HCT116 (cell line): ENCODE measurements around the gene MAST4. TPM values are rescaled to one million over a fixed set of nuclear protein-coding genes. Genes with fewer than 3 reads are reported as not detected.

Experiments used
- ATAC-seq: fragments of 200-7000 bp; cut with Tn5 transposase; 2 replicates; pipeline ENCODE4 v1.9.1; 2020; ENCODE audit warnings: mild to moderate bottlenecking, moderate library complexity
- BruUV-seq: library from RNA; stranded (reverse); fragments of 400-500 nt; replicated peaks from 2 replicates; lab custom pipeline; 2021; lab: Mats Ljungman, UMichigan
- CTCF ChIA-PET: fragments of 300-600 bp; sonication (Branson Sonifier 250); formaldehyde crosslinking; loops from one replicate; lab custom pipeline; 2021; ENCODE audit warnings: antibody characterized with exemption; lab: Charles Lee
- POLR2A ChIA-PET: fragments of 300-600, 350-600 bp; sonication (Branson Sonifier 250); formaldehyde crosslinking; loops from one replicate; lab custom pipeline; 2021; ENCODE audit warnings: antibody characterized with exemption; lab: Charles Lee
- RAD21 ChIA-PET, 2 experiments: fragments of 300-600 bp; sonication (Branson Sonifier 250); formaldehyde crosslinking; loops; one replicate each; lab custom pipeline; 2023; ENCODE audit warnings: low total read pairs in 2 of 2; ENCODE audit not compliant: uncharacterized antibody in 2 of 2, unreplicated experiment in 2 of 2, low non-redundant PET in 1 of 2; lab: Charles Lee
- DNase-seq: peaks from one replicate; pipeline ENCODE4 v3.0.0-alpha.2; 2010; ENCODE audit warnings: low read depth, low spot score
- H2AFZ ChIP-seq: fragments of 200-600 bp; shearing (Covaris generic), sonication (generic); 2 replicates; pipeline ENCODE4 v1.6.1; 2017; ENCODE audit warnings: low read depth, mixed run types, mixed read lengths, antibody characterized with exemption, low read length; ENCODE audit not compliant: poor library complexity, severe bottlenecking
- H3K27ac ChIP-seq: 2 replicates; pipeline ENCODE4 v1.5.1; 2012; ENCODE audit warnings: low read depth, low read length
- H3K27me3 ChIP-seq: fragments of 200-600 bp; sonication (generic); 2 replicates; pipeline ENCODE4 v1.6.1; 2016; ENCODE audit warnings: mixed run types, low read length, mixed read lengths; ENCODE audit not compliant: insufficient read depth
- H3K36me3 ChIP-seq, 2 experiments: fragments of 200-500 bp in 1 of 2; fragments of 200-600 bp in 1 of 2; sonication (Bioruptor generic) in 1 of 2; sonication (generic) in 1 of 2; 2 replicates each; pipeline versions ENCODE4 v1.5.1 to v1.6.1; 2014 to 2016; ENCODE audit warnings: low read length in 2 of 2, inconsistent platforms in 1 of 2, mixed read lengths in 1 of 2, mixed run types in 1 of 2; ENCODE audit not compliant: insufficient read depth in 2 of 2, control insufficient read depth in 1 of 2
- H3K4me1 ChIP-seq, 2 experiments: fragments of 200-600 bp in 1 of 2; sonication (generic) in 1 of 2; 2 replicates each; pipeline versions ENCODE4 v1.5.1 to v1.6.1; 2012 to 2017; ENCODE audit warnings: low read length in 2 of 2, inconsistent platforms in 1 of 2, mild to moderate bottlenecking in 1 of 2, mixed read lengths in 1 of 2, mixed run types in 1 of 2, moderate library complexity in 1 of 2; ENCODE audit not compliant: insufficient read depth in 2 of 2, control insufficient read depth in 1 of 2
- H3K4me2 ChIP-seq: fragments of 200-600 bp; sonication (generic); 2 replicates; pipeline ENCODE4 v1.6.1; 2017; ENCODE audit warnings: mixed run types, low read length, mixed read lengths
- H3K4me3 ChIP-seq, 2 experiments: fragments of 200-600 bp in 1 of 2; sonication (generic) in 1 of 2; replicated peaks in 1 of 2; 2 replicates each; pipeline ENCODE4 v1.5.1; 2011 to 2016; ENCODE audit warnings: low read length in 2 of 2, control low read depth in 1 of 2, low read depth in 1 of 2, mild to moderate bottlenecking in 1 of 2, mixed read lengths in 1 of 2, mixed run types in 1 of 2
- H3K79me2 ChIP-seq: fragments of 200-600 bp; sonication (generic); 2 replicates; pipeline ENCODE4 v1.6.1; 2017; ENCODE audit warnings: mild to moderate bottlenecking, mixed run types, low read length, moderate library complexity, mixed read lengths; ENCODE audit not compliant: insufficient read depth
- H3K9ac ChIP-seq: fragments of 200-600 bp; sonication (generic); 2 replicates; pipeline ENCODE4 v1.6.1; 2016; ENCODE audit warnings: low read length, mixed read lengths
- H3K9me2 ChIP-seq: fragments of 200-600 bp; sonication (generic), shearing (Covaris generic); 2 replicates; pipeline ENCODE4 v1.6.1; 2017; ENCODE audit warnings: mixed run types, mild to moderate bottlenecking, moderate library complexity; ENCODE audit not compliant: insufficient read depth
- H3K9me3 ChIP-seq, 2 experiments: fragments of 200-500 bp in 1 of 2; fragments of 200-600 bp in 1 of 2; sonication (Bioruptor generic) in 1 of 2; sonication (generic) in 1 of 2; 2 replicates each; pipeline ENCODE4 v1.6.1; 2014 to 2017; ENCODE audit warnings: low read length in 2 of 2, mixed read lengths in 2 of 2, inconsistent platforms in 1 of 2, low read depth in 1 of 2, mild to moderate bottlenecking in 1 of 2, mixed run types in 1 of 2, moderate library complexity in 1 of 2; ENCODE audit not compliant: control insufficient read depth in 1 of 2, insufficient read depth in 1 of 2
- H4K20me1 ChIP-seq: fragments of 200-600 bp; sonication (generic), shearing (Covaris generic); 2 replicates; pipeline ENCODE4 v1.6.1; 2017; ENCODE audit warnings: mixed run types, mild to moderate bottlenecking, moderate library complexity; ENCODE audit not compliant: insufficient read depth
- CEBPB ChIP-seq: IDR thresholded peaks from 2 replicates; pipeline ENCODE4 v1.6.1; 2012; ENCODE audit warnings: low read depth
- CTCF ChIP-seq, 3 experiments: fragments of 200-600 bp in 1 of 3; sonication (generic) in 1 of 3; IDR thresholded peaks in 2 of 3; conservative IDR thresholded peaks in 1 of 3; 2 replicates each; pipeline ENCODE4 v1.5.1; 2012 to 2017; ENCODE audit warnings: low read depth in 2 of 3, low read length in 2 of 3, antibody characterized with exemption in 1 of 3, borderline replicate concordance in 1 of 3, control low read depth in 1 of 3, mild to moderate bottlenecking in 1 of 3, mixed read lengths in 1 of 3, mixed run types in 1 of 3, moderate library complexity in 1 of 3; ENCODE audit not compliant: insufficient read depth in 1 of 3
- EZH2 ChIP-seq: fragments of 200-600 bp; sonication (generic); IDR thresholded peaks from 2 replicates; pipeline ENCODE4 v1.6.1; 2017; ENCODE audit warnings: antibody characterized with exemption, mixed run types
- FOSL1 ChIP-seq: IDR thresholded peaks from 2 replicates; pipeline ENCODE4 v1.6.1; 2012; ENCODE audit warnings: low read depth
- POLR2A ChIP-seq: IDR thresholded peaks from 2 replicates; pipeline ENCODE4 v1.7.0; 2011; ENCODE audit warnings: borderline replicate concordance; ENCODE audit not compliant: insufficient read depth, insufficient read length; ENCODE audit errors: extremely low read depth
- POLR2AphosphoS5 ChIP-seq: IDR thresholded peaks from 2 replicates; pipeline ENCODE4 v1.6.1; 2011; ENCODE audit warnings: mild to moderate bottlenecking, low read depth, low read length, moderate library complexity
- RAD21 ChIP-seq: IDR thresholded peaks from 2 replicates; pipeline ENCODE4 v1.6.1; 2012; ENCODE audit warnings: low read depth, mild to moderate bottlenecking
- REST ChIP-seq: IDR thresholded peaks from 2 replicates; pipeline ENCODE4 v1.6.1; 2012; ENCODE audit warnings: low read depth
- SRF ChIP-seq: IDR thresholded peaks from 2 replicates; pipeline ENCODE4 v1.6.1; 2012; ENCODE audit warnings: low read depth
- intact Hi-C: fragments of 100-400 bp; cut with micrococcal nuclease; formaldehyde crosslinking; loops from 2 replicates; pipeline ENCODE4 v1.10.0; 2022
- total RNA-seq: library from RNA; stranded (reverse); gene quantifications from one replicate; pipeline ENCODE4 v1.2.1, GENCODE V29; 2021; ENCODE audit not compliant: unreplicated experiment
- TF ChIP-seq, protein P1 (sequence below): IDR thresholded peaks from 2 replicates; pipeline ENCODE4 v1.6.1; 2012

Gene MAST4
- total RNA-seq, 1 experiment from 2014 or later: 1.1 TPM

DNA sequence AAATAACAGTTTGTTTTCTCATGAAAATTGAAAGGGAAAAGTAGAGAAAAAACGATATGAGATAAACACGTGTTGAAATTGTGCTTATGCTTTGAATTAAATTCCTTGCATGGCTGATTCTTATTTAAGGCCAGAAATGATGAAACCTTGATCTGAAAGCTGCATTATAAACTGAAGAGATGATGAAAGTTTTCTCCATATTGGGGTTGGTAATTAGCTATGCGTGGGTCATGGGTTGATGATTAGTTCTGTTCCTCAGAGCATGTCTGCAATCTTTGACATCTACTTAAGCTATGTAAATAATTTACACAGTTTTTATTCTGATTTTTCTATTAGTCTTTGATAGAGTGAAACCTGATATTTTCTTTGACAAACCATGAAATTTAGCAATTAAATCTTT, 336.3 kb downstream of the MAST4 start (continued):
- TF ChIP-seq, protein P1, sequence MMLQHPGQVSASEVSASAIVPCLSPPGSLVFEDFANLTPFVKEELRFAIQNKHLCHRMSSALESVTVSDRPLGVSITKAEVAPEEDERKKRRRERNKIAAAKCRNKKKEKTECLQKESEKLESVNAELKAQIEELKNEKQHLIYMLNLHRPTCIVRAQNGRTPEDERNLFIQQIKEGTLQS: no peak
- no peak for TF ChIP-seq RAD21
- TF ChIP-seq EZH2: no peak

GRCh38 chr5:66933066-66933465, 336.9 kb downstream of the MAST4 start:
- Histone ChIP-seq H3K4me2 (no peak overlapping the region), H3K36me3 (no peaks in the 10 kb centered on the region), H3K9me3 (no peaks in the 10 kb centered on the region), H3K27me3 (peaks cover 22% of the 10 kb centered on the region), H3K4me1 (no peaks in the 10 kb centered on the region), H3K9me2 (no peaks in the 10 kb centered on the region), H3K27ac (no peak overlapping the region), H4K20me1 (no peaks in the 10 kb centered on the region), H2AFZ (no peak overlapping the region), H3K9ac (no peak overlapping the region), H3K4me3 (no peak overlapping the region), H3K79me2 (no peaks in the 10 kb centered on the region)
- BruUV-seq: no TSS peak
- no peak for ATAC-seq
- CTCF ChIA-PET: no interaction called here
- no peak for DNase-seq
- RAD21 ChIA-PET: no interaction called here
- POLR2A ChIA-PET: no interaction called here
- intact Hi-C loops: no loop called here
- no peak for TF ChIP-seq CTCF (IDR thresholded peaks at IDR 0.05 in 2 of 3, conservative IDR thresholded peaks at IDR 0.05 in 1 of 3; ENCODE audit: borderline replicate concordance in 1 of 3, insufficient read depth in 1 of 3, low read depth in 2 of 3, low read length in 2 of 3)
- no peak for TF ChIP-seq POLR2A
- no peak for TF ChIP-seq FOSL1
- TF ChIP-seq SRF: no peak
- TF ChIP-seq EZH2: no peak
- no peak for TF ChIP-seq RAD21
- no peak for TF ChIP-seq REST
- TF ChIP-seq CEBPB: no peak
- TF ChIP-seq POLR2AphosphoS5: no peak
